GM21360 (cell line): ENCODE data around the gene TMEM271.

ENCODE experiments used
- ATAC-seq: cut with Tn5 transposase; IDR thresholded peaks from one replicate; pipeline ENCODE4 v1.9.1; 2021; ENCODE audit warnings: mild to moderate bottlenecking, moderate library complexity; ENCODE audit not compliant: unreplicated experiment

The TMEM271 gene

DNA sequence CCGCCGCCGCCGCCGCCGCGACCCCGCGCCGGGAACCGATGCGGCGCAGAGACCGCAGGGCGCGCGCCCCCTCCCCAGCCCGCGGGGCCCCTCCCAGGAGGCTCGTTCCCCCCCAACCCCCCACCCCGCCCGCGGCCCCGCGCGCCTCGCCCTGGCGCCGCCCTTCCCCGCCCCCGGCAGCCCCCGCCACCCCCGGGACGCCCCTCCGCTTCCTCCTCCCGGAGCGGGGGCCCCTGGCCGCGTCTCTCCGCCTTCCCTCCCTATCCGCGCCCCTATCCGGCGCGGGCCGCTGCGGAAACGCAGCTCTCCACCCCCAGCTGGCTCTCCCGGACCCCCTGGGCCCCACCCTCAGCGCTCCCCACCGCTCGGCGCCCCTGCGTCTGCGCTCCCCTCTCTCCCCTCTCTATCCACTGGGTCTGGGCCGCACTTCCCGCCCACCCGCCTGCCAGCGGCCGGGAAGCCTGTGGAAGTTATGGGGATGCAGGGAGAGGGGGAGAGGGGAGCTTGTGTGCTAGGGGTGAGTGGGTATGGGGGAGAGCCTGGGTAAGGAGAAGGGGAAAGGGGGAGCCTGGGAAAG, at the start of gene TMEM271:
Gene TMEM271 (minus strand): TSS at position 51 of the 577 bp plus-strand sequence. CDS start 233 bp downstream, outside the sequence.
- no peak for ATAC-seq

DNA sequence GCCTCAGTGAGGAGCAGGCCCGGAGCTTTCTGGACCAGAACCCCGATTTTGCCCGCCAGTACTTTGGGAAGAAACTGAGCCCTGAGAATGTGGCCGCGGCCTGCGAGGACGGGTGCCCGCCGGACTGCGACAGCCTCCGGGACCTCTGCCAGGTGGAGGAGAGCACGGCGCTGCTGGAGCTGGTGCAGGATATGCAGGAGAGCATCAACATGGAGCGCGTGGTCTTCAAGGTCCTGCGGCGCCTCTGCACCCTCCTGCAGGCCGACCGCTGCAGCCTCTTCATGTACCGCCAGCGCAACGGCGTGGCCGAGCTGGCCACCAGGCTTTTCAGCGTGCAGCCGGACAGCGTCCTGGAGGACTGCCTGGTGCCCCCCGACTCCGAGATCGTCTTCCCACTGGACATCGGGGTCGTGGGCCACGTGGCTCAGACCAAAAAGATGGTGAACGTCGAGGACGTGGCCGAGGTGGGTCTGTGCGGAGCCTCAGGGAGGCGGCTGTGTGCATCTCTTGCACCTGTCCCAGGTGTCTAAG, 49.6 kb upstream of the TMEM271 start:
- no peak for ATAC-seq

DNA sequence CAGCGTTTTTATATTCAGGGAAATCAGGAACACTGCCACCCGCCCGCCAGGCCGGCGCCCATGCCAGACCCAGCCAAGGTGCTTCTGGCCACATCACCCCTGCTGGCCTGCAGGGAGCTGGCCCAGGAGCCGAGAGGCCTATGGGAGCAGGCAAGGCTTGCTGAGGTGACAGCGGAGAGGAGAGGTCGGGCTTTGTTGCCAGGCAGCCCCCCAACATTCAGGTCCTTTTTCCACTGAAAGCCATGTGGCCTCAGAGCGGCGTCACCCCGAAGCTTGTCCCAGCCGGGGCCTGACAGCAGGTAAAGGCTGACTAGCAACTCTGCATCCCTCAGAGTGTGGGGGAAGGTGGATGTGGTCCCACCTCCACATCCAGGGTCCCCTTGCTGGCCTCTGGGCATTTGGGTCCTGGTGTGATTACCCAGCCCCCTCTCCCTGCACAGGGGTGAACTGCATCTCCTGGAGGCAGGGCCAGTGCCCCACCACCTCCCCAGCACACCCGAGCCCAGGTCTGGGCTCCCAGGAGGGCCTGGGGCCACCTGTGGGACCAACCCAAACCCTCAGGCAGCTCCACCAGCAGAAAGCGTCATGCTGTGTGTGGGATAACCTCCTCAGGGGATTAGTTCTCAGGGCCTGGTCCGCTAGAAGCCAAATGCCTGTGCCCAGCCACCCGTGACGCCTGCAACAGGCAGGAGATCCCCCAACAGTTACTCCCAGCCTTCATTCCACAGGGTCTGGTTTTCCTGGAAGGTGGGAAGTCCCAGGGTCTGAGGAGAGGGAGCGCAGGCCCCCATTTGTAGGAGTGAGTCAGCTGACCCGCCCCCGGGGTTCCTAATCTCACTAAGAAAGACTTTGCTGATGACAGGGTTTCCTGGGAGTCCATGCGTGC, 48.9 kb upstream of the TMEM271 start, which contains the start of gene PDE6B:
Gene PDE6B (plus strand): TSS at position 869 of the 886 bp plus-strand sequence. CDS start 54 bp downstream, outside the sequence.
- ATAC-seq = no peak

- ATAC-seq = no peak
Observed at GRCh38 chr4:623914-624566, 47.9 kb upstream of the TMEM271 start.

- ATAC-seq = no peak
Observed at GRCh38 chr4:622996-623913, 47.2 kb upstream of the TMEM271 start.

- ATAC-seq = no peak
Observed at GRCh38 chr4:622071-622995, 46.2 kb upstream of the TMEM271 start.

GRCh38 chr4:621296-622070, 45.4 kb upstream of the TMEM271 start:
- no peak for ATAC-seq

DNA sequence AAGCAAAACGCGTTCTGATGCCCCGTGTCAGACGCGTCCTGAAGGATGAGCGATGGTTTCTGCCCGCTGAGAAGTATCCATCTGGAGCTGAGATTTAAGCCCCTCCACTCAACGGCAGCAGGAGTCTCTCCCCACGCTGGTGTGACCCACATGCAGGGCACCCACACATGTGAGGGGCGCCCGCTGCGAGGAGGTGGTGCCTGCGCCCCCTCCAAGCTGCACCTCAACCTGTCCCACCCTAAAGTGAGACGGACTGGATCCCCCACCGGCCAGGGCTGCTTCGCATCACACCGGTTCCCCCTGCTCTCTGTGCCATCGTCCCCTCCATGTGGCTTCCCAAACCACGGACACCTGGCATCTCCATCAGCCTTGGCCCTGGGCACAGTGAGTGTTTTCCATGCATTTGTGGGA, 44.8 kb upstream of the TMEM271 start:
- ATAC-seq = no peak

DNA sequence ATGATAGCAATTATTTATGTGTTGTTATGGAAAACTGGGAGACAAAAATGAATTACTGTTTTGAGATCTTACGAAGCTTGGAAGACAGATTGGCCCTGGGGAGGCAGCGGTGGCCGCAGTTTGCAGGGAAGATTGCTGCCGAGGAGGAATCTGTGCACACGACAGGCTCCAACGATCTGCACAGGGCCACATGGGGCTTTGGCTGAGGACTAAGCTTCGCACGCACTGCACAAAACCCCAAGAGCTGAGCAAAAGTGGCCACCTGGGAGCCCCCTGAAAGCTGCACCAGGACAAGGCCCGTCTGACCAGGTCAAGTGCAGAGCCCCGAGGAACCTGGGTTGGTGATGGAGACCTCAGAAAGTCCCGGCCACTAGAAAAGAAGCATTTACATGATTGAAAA, 44.1 kb upstream of the TMEM271 start:
- ATAC-seq = no peak

- ATAC-seq = no peak
Observed at GRCh38 chr4:617644-618641, 41.8 kb upstream of the TMEM271 start.

GRCh38 chr4:616911-617643, 41.0 kb upstream of the TMEM271 start:
- no peak for ATAC-seq

DNA sequence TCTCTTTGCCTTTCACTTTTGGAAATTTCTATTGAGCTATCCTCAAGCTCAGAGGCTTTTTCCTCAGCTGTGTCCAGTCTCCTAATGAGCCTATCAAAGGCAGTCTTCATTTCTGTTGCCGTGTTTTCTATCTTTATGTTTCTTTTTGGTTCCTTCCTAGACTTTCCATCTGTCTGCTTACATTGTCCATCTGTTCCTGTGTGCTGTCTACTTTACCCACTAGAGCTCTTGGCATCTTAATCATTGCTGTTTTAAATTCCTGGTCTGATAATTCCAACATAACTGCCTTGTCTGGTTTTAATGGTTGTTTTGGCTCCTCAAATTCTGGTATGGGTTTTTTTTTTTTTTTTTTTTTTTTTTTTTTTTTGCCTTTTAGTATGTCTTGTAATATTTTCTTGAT, 40.0 kb upstream of the TMEM271 start:
- ATAC-seq = no peak

- ATAC-seq = no peak
Observed at GRCh38 chr4:613126-613525, 37.0 kb upstream of the TMEM271 start.

DNA sequence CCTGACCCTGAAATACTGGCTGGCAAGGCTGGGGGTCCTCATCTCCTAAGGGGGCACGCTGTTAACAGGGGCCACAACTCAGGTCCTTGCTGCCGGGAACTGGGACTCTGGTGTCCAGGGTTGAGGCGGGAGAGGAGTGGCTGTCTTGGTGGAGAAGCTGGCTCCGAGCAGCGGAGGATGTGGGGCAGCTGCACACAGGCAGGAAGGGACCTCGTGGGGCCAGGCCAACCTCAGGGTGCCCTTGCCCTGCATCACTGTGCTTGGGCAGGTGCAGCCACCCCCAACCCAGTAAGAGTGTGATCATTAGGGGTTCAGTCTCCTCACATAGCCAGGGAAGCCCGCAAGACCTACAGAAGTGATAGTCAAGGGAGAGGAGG, 36.6 kb upstream of the TMEM271 start:
- ATAC-seq = no peak

- no peak for ATAC-seq
Observed at GRCh38 chr4:612052-612748, 36.1 kb upstream of the TMEM271 start.
